NK-92 (cell line): ENCODE measurements around the gene ASPSCR1.

Experiments
- DNase-seq: peaks from one replicate; lab custom pipeline; 2025; ENCODE audit not compliant: unreplicated experiment; lab: John Stamatoyannopoulos, UW

The ASPSCR1 gene

DNA sequence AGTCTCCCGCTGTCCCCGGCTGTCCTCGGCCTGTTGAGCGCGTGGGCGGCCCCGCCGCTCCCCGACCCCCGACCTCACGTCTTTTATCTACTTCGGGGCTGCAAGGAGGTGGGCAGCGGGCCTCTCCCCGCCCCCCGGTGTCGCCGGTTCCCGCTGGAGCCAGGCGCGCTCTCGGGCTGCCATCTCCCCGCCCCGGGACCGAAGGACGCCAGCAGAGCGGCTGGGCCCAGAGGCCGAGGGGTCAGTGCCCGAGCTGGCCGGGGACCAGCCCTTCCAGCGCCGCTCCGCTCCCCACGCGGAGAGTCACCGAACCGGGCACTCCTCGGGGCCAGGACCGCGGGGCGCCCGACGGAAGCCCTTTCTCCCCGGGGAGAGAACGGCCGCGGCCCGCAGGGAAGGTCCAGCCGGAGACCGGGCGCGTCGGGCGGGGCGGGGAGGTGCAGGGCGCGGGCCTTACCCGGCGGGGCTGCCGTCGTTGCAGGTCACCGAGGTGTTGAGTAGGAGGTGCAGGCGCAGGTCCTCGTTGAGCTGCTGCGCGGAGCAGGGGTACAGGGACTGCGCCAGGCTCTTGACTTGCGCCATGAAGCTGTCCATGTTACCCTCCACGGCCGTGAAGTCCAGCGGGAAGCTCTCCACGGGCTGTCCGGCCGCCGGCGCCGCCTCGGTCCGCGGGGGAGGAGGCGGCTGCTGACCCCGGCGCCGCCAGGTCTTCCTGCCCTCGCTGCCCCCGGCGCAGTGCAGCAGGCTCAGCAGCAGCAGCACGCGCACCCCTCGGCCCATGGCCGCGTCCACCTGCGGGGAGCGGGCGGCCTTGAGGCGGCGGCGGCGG, 17.1 kb upstream of the ASPSCR1 start:
- DNase-seq: no peak

DNA sequence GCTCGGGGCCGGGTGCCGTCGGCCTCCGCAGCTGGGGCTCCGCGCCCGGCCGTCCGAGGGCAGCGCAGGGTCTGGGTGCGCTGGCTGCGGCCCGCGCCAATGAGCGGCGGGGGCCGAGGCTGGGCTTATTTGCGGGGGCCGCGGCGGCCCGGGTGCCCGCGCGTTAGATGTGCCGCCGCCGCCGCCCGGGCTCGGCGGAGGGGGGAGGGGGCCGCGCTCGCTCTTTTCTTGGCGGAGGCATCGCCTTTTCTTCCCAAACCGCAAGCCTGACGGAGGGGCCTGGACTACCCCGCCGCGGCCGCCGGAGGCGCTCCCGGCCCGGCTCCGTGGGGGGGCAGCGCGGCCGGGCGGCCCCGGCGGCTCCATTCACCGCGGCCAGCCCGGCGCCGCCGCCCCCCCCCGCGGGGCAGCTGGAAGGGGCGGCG, 16.3 kb upstream of the ASPSCR1 start, which contains the start of gene NOTUM:
Gene NOTUM, minus strand, starts transcription at position 101 of the 425 bp plus-strand sequence. CDS start 278 bp downstream, outside the sequence.
- no peak for DNase-seq

GRCh38 chr17:81961521-81962498, 15.6 kb upstream of the ASPSCR1 start:
- no peak for DNase-seq

- DNase-seq: no peak
Observed at GRCh38 chr17:81962499-81963441, 14.7 kb upstream of the ASPSCR1 start.

DNA sequence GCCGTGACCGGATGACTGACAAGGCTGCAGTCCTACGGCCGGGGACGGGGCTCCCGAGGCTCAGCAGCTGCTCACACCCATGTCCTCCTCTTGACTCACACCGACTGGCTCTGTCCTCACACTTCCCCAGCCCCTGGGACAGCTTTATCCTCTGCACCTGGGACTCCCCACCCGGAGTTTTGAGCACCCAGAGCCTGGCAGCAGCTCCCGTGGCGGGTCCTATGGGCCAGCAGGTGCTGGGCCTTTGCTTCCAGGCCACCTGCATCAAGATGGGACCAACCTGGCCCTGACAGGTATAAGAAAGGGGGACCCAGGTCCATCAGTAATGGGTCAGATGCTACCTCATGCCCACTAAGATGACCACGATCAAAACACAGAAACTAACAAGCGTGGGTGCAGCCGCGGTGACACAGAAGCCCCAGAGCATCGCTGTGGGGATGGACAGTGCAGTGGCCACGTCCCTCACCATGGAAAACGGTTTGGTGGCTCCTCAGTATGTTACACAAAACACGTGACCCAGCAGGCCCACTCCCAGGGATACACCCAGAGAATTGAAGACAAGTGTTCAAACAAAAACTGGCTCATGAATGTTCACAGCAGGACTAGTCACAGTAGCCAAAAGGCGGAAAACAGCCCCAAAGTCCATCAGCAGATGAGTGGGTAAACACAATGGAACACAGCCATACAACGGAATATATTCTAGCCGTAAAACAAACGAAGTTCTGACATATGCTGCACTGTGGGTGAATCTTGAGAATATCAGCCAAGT, 13.2 kb upstream of the ASPSCR1 start:
- DNase-seq: no peak

- DNase-seq: no peak
Observed at GRCh38 chr17:81966343-81967243, 10.8 kb upstream of the ASPSCR1 start.

DNA sequence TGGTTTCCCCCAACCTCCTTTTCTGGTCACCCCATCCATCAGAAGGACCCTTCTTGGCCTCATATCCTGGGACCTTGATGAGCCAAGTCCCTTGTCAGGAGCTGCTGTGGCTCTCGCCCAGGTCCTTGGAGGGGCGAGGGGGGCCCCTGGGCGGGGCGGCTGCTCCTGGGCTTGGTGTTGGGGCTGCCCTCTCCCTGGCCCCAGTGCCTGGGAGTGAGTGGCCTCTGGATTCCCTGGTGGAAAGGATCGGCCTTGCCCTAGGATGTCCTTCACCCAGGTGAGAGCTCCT, 10.2 kb upstream of the ASPSCR1 start:
- DNase-seq: no peak

- no peak for DNase-seq
Observed at GRCh38 chr17:81967533-81968395, 9.7 kb upstream of the ASPSCR1 start.

DNA sequence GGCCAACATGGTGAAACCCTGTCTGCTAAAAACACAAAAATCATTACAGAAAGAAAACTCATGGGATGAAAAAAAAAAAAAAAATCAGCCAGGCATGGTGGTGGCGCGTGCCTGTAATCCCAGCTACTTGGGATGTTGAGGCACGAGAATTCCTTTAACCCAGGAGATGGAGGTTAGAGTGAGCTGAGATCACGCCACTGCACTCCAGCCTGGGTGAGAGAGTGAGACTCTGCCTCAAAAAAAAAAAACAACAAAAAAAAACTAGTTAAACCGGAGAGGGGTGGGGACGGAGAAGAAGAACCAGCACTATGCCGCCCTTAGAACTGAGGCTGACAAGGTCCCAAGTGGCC, 9.1 kb upstream of the ASPSCR1 start:
- DNase-seq: no peak

DNA sequence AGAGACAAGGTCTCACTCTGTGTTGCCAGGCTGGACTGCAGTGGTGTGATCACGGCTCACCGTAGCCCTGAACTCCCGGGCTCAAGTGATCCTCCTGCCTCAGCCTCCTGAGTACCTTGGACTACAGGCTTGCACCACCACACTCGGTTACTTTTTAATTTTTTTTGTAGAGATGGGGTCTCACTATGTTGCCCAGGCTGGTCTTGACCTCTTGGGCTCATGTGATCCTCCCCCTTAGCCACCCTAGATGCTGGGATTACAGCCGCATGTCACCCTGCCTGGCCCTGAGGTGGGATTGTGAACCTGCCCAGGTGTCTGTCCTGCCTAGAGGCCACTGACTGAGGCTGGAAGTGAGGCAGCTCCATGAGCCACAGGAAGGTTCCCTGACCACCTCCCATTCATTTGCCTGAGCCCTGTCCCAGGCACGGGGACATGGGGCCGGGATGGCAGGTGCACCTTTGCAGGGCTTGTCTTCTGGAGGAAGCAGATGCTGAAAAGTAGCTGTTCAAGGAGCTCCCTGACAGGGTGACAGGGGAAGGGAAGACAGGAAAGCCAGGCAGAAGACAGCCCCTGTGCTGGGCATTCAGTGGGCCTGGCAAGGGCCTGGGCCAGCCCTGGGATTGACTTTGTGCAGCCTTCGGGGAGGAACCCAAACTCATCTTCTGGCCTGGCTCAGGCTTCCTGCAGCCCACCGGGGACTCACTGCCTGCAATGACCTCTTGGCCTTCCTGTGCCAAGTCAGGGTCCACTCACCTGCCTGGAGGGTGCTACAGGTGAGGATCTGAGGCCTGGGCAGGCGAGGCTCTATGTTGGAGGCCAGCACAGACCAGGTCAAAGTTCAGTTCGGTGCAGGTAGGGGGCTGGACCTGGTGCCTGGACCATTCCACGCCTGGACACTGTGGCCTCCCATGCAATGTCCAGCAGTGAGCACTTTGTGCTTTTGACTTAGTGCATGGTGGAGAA, 8.3 kb upstream of the ASPSCR1 start:
- DNase-seq: no peak

- no peak for DNase-seq
Observed at GRCh38 chr17:81973432-81973831, 4.0 kb upstream of the ASPSCR1 start.

DNA sequence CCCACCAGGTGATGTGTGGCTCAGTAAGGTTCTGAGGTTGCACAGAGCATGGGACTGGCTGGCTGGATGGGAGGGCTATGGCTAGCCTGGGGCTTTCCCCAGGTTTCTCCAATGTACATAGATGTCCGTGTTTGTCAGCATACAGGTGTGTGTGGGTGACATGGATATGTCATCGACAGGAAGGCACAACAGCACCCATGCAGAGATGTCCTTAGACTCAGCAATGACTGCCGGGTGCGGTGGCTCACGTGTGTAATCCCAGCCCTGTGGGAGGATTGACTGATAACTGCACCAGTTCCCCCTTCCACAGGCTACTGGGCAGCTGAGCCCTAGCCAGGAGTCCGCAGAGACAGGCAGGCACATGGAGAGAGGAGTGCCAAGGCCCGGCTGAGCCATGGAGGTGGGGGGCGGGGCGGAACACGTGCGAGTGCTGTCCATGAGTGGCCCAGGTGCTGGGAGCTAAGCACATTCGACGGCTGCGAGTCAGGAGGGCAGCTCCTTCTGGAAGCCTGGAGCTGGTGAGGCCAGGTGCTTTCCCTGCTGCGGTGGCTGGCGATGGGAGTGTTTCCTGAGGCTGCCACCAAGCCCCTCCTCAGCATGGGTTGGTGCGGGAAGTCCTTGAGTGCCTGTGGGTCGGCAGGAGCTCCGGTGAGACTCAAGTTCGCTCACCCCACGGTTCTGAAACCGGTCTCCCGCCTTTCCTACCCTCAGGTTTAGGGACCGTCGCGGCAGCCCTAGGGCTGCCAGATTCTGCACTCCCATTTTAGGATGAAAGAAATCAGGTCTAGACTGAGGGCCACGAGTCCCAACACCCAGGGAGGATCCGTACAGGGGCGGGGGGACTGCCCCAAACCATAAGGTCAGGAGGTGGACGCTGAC, 858 bp upstream of the ASPSCR1 start:
- DNase-seq: no peak

- DNase-seq: no peak
Observed at GRCh38 chr17:81978524-81979298, 1.3 kb downstream of the ASPSCR1 start.

DNA sequence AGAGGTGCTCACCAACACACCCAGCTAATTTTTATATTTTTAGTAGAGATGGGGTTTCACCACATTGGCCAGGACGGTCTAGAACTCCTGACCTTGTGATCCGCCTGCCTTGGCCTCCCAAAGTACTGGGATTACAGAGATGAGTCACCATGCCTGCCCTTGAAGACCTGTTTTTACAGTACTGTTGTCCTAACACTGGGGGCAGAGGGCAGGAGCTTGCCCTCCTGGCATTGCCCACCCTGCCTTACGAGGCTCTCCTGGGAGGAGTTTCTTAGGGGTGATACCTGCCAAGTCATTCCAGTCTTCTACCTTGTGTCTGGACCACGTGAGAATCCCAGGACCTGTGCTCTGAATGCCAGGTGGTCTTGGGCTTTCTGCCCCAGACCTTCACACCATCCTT, 2.7 kb downstream of the ASPSCR1 start:
- no peak for DNase-seq

DNA sequence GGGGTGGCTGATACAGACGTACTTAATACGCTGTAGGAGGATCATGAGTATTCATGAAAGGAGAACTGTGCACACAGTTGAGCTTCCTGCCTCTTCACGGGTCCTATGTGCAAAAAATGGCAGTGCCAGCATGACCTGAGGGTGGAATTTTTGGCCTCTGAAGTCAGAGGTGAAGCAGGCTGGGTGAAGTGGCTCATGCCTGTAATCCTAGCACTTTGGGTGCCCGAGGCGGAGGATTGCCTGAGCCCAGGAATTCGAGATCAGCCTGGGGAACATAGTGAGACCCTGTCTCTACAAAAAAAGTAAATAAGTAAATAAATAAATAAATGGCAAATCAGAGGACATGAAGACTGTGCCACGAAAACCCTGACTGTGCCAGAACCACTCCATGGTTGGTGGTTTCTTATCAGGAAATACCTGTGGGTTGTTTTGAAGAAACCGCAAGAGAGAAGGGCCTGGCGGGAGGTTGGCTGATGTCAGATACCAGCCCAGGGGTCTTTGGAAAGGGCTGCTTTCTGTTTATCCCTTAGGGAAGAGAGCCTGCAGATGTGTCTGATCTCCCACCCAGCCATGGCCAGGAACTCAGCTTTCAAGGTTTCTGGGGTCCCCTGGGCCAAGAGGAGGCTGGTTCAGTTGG, 3.4 kb downstream of the ASPSCR1 start:
- no peak for DNase-seq
